GM19351 (cell line): ENCODE results near the gene NPBWR2.
A peak's percentile ranks its signal among the peaks of the same experiment; 100 is the strongest.

Experiments used
- ATAC-seq: cut with Tn5 transposase; IDR thresholded peaks from one replicate; pipeline ENCODE4 v1.9.1; 2021; ENCODE audit warnings: mild to moderate bottlenecking, moderate library complexity; ENCODE audit not compliant: unreplicated experiment

The NPBWR2 gene

GRCh38 chr20:64076061-64076997 lies 31.0 kb downstream of the NPBWR2 start:
- no peak for ATAC-seq

- ATAC-seq: no peak
Observed at GRCh38 chr20:64075556-64075955, 31.8 kb downstream of the NPBWR2 start.

- no peak for ATAC-seq
Observed at GRCh38 chr20:64074963-64075362, 32.4 kb downstream of the NPBWR2 start.

- ATAC-seq: no peak
Observed at GRCh38 chr20:64074184-64074789, 33.1 kb downstream of the NPBWR2 start.

DNA sequence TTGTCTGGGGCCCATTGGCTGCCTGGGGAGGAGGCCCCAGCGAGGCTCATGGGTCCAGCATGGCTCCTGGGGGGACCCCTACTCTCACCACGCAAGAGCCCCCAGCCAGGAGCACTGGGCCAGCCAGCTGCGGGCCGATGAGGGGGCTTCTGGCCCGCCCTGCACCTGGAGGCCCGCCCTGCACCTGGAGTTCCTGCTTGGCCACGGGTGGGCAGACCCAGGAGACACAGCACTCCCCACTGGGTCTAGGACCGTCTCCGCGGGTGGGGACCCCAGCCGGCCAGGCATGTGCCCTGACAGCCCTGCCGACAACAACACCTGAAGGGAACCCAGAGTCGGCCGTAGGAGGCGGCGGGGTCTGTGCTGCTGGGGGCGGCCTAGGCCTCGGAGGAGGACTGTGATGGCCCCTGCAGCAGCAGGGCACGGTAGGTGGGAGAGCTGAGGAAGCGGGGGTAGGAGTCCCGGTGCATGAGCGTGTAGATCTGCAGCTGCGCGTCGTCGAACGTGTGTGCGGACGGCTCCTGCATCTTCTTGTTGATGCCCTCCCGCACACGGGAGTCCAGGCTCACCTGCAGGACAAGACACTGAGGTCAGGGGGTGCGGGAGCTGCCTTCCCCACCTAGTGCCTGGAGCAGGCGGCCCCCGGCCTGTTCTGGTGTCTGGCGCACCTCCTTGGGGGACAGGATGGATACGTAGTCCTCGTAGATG lies 33.7 kb downstream of the NPBWR2 start:
- ATAC-seq: no peak

- no peak for ATAC-seq
Observed at GRCh38 chr20:64072498-64073063, 34.8 kb downstream of the NPBWR2 start.

DNA sequence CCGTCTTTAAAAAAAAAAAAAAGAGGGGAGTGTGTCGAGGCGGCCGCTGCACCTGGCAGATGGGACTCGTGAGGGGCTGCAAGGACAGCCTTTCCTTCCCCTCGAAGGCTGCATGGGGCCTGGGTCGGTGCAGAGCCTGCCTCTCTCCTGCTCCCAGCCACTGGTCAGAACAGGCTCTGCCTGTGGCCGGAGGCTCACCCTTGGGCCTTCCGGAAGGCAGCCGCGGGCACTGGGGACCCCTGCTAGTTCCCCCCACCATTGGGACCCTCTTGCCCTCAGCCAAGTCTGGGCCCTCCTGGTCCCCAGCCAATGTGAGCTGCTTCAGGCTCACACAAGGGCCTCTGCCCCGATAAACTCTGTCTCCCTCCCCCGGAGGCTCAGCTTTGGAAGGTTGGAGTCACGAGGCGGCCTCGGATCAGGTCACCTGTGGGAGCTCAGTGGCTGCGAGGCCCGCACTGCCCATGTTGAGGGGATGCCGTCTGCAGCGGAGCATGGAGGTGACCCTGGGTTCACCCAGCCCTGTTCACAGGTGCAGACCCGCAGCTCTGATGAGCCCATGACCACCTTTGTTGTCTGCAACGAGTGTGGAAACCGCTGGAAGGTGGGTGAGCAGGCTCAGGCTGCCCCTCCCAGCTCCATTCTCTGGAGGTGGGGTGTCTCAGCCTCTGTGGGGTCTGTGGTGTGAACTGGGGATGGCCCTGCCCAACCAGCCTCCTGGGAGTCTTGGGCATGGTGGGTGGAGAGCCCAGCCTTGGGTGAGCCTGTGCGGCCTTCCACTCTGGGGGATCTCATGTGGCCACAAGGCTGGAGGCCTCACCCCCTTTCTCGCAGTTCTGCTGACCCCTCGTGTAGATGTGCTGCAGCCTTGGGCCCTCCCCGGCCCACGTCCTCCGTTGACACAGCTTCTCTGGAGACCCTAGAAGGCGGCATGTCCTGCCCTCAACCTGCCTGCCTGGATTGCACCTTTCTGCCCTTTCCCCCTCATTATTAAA lies 35.7 kb downstream of the NPBWR2 start:
- ATAC-seq: no peak

- ATAC-seq: no peak
Observed at GRCh38 chr20:64070244-64070993, 36.9 kb downstream of the NPBWR2 start.

DNA sequence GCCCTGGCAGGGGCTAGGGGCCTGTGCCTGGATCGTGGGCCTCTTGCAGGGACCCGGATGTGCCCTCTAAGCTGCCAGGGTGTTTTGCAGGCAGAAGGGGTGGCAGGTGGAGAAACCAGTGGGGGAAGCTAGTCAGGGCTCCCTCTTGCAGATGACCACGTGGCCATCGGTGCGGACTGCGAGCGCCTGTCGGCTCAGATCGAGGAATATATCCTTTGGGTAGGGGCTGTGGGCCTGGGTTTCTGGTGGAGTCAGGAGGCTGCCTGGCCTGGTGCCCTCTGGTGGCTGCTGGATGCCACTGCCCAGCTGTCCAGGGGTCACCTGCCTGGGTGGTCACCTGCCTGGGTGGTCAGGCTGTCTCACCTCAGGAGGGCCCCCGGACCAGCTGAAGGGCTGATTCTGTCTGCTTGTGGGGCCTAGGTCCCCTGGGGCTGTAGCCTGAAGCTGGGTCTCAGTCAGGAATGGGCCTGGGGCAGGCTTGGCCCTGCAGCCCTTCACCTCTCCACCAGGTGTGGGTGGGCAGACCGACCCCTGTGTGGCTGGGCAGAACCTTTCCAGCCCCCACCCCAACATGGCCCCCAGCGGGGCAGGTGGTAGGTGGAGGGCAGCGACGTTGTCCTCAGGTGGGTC lies 37.6 kb downstream of the NPBWR2 start:
- no peak for ATAC-seq

DNA sequence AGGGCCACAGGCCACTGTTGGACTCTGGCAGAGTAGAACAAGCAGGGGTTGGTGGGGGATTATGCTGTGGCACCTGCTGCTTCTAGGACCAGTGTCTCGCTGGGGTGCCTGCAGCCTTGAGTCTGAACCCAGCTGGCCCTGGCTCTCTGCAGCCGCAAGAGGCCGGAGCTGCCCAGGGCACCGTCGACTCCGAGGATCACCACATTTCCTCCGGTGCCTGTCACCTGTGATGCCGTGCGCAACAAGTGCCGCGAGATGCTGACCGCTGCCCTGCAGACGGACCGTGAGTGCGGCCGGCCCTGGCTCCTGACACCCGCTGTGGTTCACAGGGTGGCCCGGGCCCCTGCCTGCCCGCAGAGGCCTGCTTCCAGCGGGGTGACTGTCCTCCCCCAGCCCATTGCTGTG lies 38.2 kb downstream of the NPBWR2 start:
- no peak for ATAC-seq

DNA sequence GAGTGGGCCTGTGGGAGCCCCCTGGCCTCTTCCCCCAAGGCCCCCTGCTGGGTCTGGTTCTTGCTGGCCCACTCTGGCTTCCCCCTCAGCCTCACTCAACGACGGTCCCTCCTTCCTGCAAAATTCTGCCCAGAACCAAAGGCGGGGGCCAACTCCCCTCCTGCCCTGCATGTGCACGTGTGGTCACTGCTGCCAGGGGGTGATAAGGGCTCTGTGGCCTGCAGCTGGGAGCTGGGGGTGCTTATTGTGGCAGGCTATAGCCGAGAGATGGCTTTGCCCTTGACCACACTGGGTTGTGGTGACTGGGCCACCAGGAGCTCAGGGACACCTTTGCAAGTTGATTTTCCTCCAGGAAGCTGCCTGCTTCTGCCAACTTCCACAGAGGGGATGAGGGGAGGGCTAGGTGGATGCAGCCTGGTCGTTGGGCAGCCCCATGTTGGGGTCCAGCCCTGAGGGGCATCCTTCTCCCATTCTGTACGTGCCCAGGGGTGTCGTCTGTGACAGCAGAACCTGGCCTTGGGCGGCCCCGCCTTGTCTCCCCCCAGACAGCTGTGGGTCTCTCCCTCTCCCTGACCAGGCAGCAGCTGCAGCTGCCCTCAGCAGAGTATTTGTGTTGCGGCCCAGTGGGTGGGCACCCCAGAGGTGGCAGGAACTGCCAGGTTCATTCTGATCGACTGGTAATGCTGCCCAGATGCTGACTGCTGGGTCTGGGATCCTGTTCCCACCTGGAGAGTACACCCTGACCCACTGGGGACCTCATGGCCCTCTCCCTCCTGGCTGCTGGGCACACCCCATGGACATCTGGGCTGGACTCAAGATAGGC lies 38.8 kb downstream of the NPBWR2 start:
- ATAC-seq: no peak

GRCh38 chr20:64067733-64068307 lies 39.5 kb downstream of the NPBWR2 start:
- ATAC-seq: no peak

DNA sequence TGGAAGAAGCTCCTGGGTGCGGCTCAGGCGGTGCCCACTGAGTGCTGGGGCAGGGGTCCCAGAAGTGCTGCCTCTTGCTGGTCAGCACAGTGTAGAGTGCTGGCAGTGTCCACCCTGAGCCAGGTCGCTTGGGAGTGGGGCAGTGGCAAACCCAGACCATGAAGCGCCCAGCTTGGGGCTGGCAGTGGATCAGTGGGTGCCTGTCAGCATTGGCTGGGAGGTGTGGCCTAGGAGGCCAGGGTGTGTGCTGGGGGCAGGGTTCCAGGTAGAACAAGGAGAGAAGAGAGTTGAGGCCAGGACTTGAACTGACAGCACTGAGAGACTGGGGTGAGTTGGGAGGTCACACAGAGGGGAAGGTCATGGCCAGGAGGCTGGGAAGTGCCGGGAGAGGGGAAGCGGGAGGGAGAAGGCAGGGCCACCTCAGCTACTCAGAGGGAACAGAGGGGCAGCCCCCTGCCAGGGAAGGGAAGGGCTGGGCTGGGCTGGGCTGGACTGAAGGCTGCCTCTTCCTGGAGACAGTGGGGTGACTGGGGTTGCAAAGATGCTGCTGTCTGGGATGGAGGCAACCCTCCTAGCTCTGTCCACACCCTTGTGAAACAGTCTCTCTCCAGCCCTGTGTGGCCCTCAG lies 40.2 kb downstream of the NPBWR2 start:
- no peak for ATAC-seq

GRCh38 chr20:64065974-64066343 lies 41.4 kb downstream of the NPBWR2 start:
- peak; percentile 59 for ATAC-seq

- ATAC-seq: no peak
Observed at GRCh38 chr20:64065062-64065973, 42.0 kb downstream of the NPBWR2 start.

DNA sequence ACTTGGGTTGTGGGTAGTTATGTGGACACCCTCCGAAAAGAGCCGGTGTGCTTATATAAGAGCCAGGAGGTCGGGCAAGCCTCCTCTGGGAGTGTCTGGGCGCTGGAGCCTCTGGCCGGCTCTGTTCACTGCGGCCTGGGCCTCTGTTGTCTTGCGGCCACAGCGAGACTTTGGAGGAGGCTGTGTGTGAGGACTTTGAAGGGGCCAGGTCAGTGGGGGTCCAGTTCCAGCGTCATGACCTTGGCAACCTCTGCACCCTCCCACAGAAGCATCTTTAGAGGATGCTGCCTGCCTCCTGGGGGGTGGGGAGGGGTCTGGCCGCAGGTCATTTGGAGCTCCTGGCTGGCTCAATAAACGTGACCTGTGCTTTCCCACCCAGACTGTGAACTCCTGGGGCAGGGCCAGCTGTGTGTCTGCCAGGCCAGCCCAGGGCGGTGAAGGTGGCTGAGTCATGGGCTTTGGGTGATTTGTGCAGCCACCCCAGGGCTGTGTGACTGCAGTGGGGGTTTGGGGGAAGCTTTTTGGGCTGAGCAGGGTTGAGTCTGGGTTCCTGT lies 43.1 kb downstream of the NPBWR2 start:
- ATAC-seq: no peak
